ENCODE data around the gene PDGFB. TPM values are rescaled to one million over a fixed set of nuclear protein-coding genes. Genes with fewer than 3 reads are reported as not detected.

Gene PDGFB
- 7.4 TPM for polyA plus RNA-seq
- long read RNA-seq, donor 1, result 0 reads
- long read RNA-seq, donor 2, partial matches to known transcripts, result 0 of 2 reads
- long read RNA-seq, donor 2, other reads (novel, unspliced or antisense), result 0 of 2 reads
- long read RNA-seq, donor 3, partial matches to known transcripts, result 0 of 3 reads
- long read RNA-seq, donor 3, other reads (novel, unspliced or antisense), result 0 of 3 reads
- long read RNA-seq, donor 4, result 0 reads
- long read RNA-seq, donor 5, transcript PDGFB-201 (7 exons, 3,497 nt), result major isoform, 6 of 6 reads
- long read RNA-seq, donor 5, partial matches to known transcripts, result 0 of 6 reads
- long read RNA-seq, donor 5, other reads (novel, unspliced or antisense), result 0 of 6 reads
- long read RNA-seq, donor 6, partial matches to known transcripts, result 0 of 2 reads
- long read RNA-seq, donor 6, other reads (novel, unspliced or antisense), result 0 of 2 reads
- long read RNA-seq, donor 7, partial matches to known transcripts, result 0 of 1 reads
- long read RNA-seq, donor 7, other reads (novel, unspliced or antisense), result 0 of 1 reads
- long read RNA-seq, donor 8, partial matches to known transcripts, result 0 of 1 reads
- long read RNA-seq, donor 8, other reads (novel, unspliced or antisense), result 0 of 1 reads
- long read RNA-seq, donor 9, partial matches to known transcripts, result 0 of 3 reads
- long read RNA-seq, donor 9, other reads (novel, unspliced or antisense), result 0 of 3 reads
- long read RNA-seq, donor 10, partial matches to known transcripts, result 0 of 1 reads
- long read RNA-seq, donor 10, other reads (novel, unspliced or antisense), result 0 of 1 reads
- long read RNA-seq, donor 11, result 0 reads

GRCh38 chr22:39244496-39245129 is at the start of gene PDGFB:
PDGFB (minus strand) TSS chr22:39244982; CDS start chr22:39243963, 1,019 bp downstream.
- H3K4me3 ChIP-seq (ENCODE audit: low read length), result peak within 1 kb of the TSS; percentile 64
- DNase-seq, result peak in 1 of 2 donors; percentile 41
- H3K36me3 ChIP-seq (ENCODE audit: control insufficient read depth, insufficient read depth, low read length), result no peaks in the 10 kb centered on the region
- no CpG with 5 or more reads among the region's 68 CpGs for WGBS (ENCODE audit: insufficient coverage, low lambda C conversion rate)
- peak within 1 kb of the TSS; percentile 21 for H3K27ac ChIP-seq (ENCODE audit: low read length)
- peaks cover 48% of the 10 kb centered on the region for H3K27me3 ChIP-seq (ENCODE audit: control insufficient read depth, insufficient read depth, low read length)
- H3K9me3 ChIP-seq (ENCODE audit: control insufficient read depth, low read depth, low read length), result peaks cover 11% of the 10 kb centered on the region
- H3K4me1 ChIP-seq (ENCODE audit: control insufficient read depth, insufficient read depth, low read length), result peaks cover 30% of the 10 kb centered on the region

GRCh38 chr22:39293766-39294368 is 49.1 kb upstream of the PDGFB start:
- Histone ChIP-seq H3K27ac (ENCODE audit: low read length) (no peak overlapping the region), H3K27me3 (ENCODE audit: control insufficient read depth, insufficient read depth, low read length) (no peaks in the 10 kb centered on the region), H3K36me3 (ENCODE audit: control insufficient read depth, insufficient read depth, low read length) (no peaks in the 10 kb centered on the region), H3K4me1 (ENCODE audit: control insufficient read depth, insufficient read depth, low read length) (peaks cover 23% of the 10 kb centered on the region), H3K4me3 (ENCODE audit: low read length) (no peak overlapping the region), H3K9me3 (ENCODE audit: control insufficient read depth, low read depth, low read length) (peaks cover 3% of the 10 kb centered on the region)
- no CpG with 5 or more reads among the region's 15 CpGs for WGBS (ENCODE audit: insufficient coverage, low lambda C conversion rate)
- no peak for DNase-seq

DNA sequence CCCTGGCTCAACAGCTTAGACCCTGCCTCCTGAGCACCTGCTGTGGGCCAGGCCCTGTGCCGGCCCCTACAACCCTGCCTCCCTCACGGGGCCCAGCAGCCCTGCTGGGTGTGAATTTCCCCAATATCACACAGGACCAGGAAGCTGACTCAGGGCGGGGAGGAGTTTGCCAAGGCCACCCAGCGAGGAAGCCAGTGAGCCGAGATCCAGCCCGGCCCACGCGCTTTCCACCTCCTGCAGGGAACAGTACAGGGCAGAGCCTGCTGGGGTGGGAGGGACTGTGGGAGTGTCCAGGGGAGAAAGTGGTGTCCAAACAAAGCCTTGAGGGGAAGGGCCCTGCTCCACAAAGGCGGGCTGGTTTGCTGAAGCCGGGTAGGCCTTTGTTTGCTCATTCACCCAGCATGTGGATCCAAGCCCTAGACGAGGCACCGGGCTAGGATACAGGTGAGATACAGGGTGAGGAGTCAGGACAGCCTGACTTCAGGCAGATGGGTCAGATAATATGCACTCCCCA is 47.8 kb upstream of the PDGFB start:
- H3K9me3 ChIP-seq (ENCODE audit: control insufficient read depth, low read depth, low read length), result peaks cover 3% of the 10 kb centered on the region
- H3K27ac ChIP-seq (ENCODE audit: low read length), result no peak overlapping the region
- WGBS (ENCODE audit: insufficient coverage, low lambda C conversion rate), result no CpG with 5 or more reads among the region's 12 CpGs
- no peak overlapping the region for H3K4me3 ChIP-seq (ENCODE audit: low read length)
- peak; percentile 57 to 65 for DNase-seq
- H3K4me1 ChIP-seq (ENCODE audit: control insufficient read depth, insufficient read depth, low read length), result peaks cover 21% of the 10 kb centered on the region
- no peaks in the 10 kb centered on the region for H3K27me3 ChIP-seq (ENCODE audit: control insufficient read depth, insufficient read depth, low read length)
- no peaks in the 10 kb centered on the region for H3K36me3 ChIP-seq (ENCODE audit: control insufficient read depth, insufficient read depth, low read length)

GRCh38 chr22:39292031-39292462 is 47.3 kb upstream of the PDGFB start:
- WGBS (ENCODE audit: insufficient coverage, low lambda C conversion rate), result no CpG with 5 or more reads among the region's 19 CpGs
- Histone ChIP-seq H3K27me3 (ENCODE audit: control insufficient read depth, insufficient read depth, low read length) (no peaks in the 10 kb centered on the region), H3K27ac (ENCODE audit: low read length) (no peak overlapping the region), H3K4me1 (ENCODE audit: control insufficient read depth, insufficient read depth, low read length) (peaks cover 15% of the 10 kb centered on the region), H3K9me3 (ENCODE audit: control insufficient read depth, low read depth, low read length) (peaks cover 3% of the 10 kb centered on the region), H3K4me3 (ENCODE audit: low read length) (no peak overlapping the region), H3K36me3 (ENCODE audit: control insufficient read depth, insufficient read depth, low read length) (no peaks in the 10 kb centered on the region)
- no peak for DNase-seq

GRCh38 chr22:39291523-39291922 is 46.7 kb upstream of the PDGFB start:
- no peak for DNase-seq
- Histone ChIP-seq H3K27me3 (ENCODE audit: control insufficient read depth, insufficient read depth, low read length) (no peaks in the 10 kb centered on the region), H3K4me3 (ENCODE audit: low read length) (no peak overlapping the region), H3K27ac (ENCODE audit: low read length) (no peak overlapping the region), H3K4me1 (ENCODE audit: control insufficient read depth, insufficient read depth, low read length) (peaks cover 14% of the 10 kb centered on the region), H3K36me3 (ENCODE audit: control insufficient read depth, insufficient read depth, low read length) (no peaks in the 10 kb centered on the region), H3K9me3 (ENCODE audit: control insufficient read depth, low read depth, low read length) (peaks cover 3% of the 10 kb centered on the region)
- WGBS (ENCODE audit: insufficient coverage, low lambda C conversion rate), result no CpG with 5 or more reads among the region's 10 CpGs

- Histone ChIP-seq H3K4me1 (ENCODE audit: control insufficient read depth, insufficient read depth, low read length) (peaks cover 14% of the 10 kb centered on the region), H3K36me3 (ENCODE audit: control insufficient read depth, insufficient read depth, low read length) (no peaks in the 10 kb centered on the region), H3K27ac (ENCODE audit: low read length) (no peak overlapping the region), H3K27me3 (ENCODE audit: control insufficient read depth, insufficient read depth, low read length) (no peaks in the 10 kb centered on the region), H3K9me3 (ENCODE audit: control insufficient read depth, low read depth, low read length) (peaks cover 3% of the 10 kb centered on the region), H3K4me3 (ENCODE audit: low read length) (no peak overlapping the region)
- no CpG with 5 or more reads among the region's 17 CpGs for WGBS (ENCODE audit: insufficient coverage, low lambda C conversion rate)
- no peak for DNase-seq
These were observed 46.0 kb upstream of the PDGFB start for GRCh38 chr22:39290724-39291161.

DNA sequence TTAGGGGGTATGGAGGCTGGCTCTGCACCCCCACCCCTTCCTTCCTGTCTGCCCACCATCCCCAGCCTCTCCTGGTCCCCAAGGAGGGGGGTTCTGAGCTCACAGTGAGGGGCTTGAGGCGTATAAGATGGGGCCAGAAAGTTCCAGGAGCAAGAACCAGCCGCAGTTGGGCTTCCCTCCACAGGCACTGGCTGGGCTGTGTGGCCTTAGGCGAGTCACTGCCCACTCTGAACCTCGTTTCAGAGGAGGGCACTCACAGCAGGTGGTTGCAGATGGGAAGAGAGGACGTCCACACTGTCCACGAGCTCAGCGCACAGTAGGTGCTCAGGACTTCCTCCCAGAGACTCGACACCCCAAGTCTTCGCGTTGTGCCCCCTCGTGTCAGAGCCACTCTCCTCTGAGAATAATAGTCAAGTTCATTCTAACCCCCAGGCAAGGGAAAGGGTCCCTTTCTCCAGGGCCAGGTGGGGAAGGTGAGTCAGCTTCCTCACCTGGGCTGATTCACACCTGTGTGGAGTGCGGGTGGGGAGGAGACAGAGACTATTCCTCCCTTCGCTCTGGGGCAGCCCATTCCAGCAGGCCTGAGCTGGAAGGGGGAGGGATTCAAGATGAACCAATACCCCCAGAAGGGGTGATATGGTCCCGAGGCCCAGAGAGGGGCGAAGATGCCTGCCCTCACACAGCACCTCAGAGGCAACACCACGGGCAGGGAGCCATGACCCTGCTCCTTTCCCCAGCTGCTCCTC is 45.4 kb upstream of the PDGFB start:
- H3K27me3 ChIP-seq (ENCODE audit: control insufficient read depth, insufficient read depth, low read length), result no peaks in the 10 kb centered on the region
- peaks cover 6% of the 10 kb centered on the region for H3K9me3 ChIP-seq (ENCODE audit: control insufficient read depth, low read depth, low read length)
- peaks cover 14% of the 10 kb centered on the region for H3K4me1 ChIP-seq (ENCODE audit: control insufficient read depth, insufficient read depth, low read length)
- WGBS (ENCODE audit: insufficient coverage, low lambda C conversion rate), result no CpG with 5 or more reads among the region's 16 CpGs
- H3K4me3 ChIP-seq (ENCODE audit: low read length), result no peak overlapping the region
- H3K36me3 ChIP-seq (ENCODE audit: control insufficient read depth, insufficient read depth, low read length), result no peaks in the 10 kb centered on the region
- H3K27ac ChIP-seq (ENCODE audit: low read length), result no peak overlapping the region
- DNase-seq, result no peak

GRCh38 chr22:39289533-39289932 is 44.8 kb upstream of the PDGFB start:
- no peaks in the 10 kb centered on the region for H3K36me3 ChIP-seq (ENCODE audit: control insufficient read depth, insufficient read depth, low read length)
- DNase-seq, result no peak
- no peaks in the 10 kb centered on the region for H3K27me3 ChIP-seq (ENCODE audit: control insufficient read depth, insufficient read depth, low read length)
- no CpG with 5 or more reads among the region's 14 CpGs for WGBS (ENCODE audit: insufficient coverage, low lambda C conversion rate)
- H3K9me3 ChIP-seq (ENCODE audit: control insufficient read depth, low read depth, low read length), result peaks cover 10% of the 10 kb centered on the region
- no peak overlapping the region for H3K4me3 ChIP-seq (ENCODE audit: low read length)
- H3K27ac ChIP-seq (ENCODE audit: low read length), result no peak overlapping the region
- peaks cover 14% of the 10 kb centered on the region for H3K4me1 ChIP-seq (ENCODE audit: control insufficient read depth, insufficient read depth, low read length)

DNA sequence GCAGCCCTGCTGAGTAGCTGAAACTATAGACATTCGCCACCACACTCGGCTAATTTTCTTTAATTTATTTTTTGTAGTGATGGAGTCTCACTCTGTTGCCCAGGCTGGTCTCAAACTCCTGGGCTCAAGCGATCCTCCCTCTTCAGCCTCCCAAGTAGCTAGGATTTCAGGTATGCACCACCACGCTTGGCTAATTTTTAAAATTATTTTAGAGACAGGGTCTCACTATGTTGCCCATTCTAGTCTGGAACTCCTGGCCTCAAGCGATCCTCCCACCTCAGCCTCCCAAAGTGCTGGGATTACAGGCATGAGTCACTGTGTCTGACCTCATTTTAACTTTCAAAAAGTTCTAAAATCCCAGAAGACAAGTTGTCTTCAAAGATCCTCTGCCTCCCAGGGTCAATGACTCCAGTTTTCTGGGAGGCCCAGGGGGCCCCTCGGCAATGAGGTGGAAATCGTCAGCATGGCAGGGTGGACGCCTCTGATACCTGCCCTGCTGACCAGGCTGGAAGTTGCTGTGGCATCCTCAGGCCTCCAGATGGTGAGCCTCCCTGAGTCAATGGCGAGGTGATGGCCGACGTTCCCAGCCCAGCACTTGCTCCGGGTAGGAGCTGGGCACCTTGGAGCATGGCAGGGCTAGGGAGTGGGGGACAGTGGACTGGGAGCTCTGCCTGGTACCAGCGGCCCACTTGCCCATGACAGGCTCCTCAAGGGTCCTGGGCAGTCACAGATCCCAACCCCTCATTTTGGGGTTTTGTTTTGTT is 43.5 kb upstream of the PDGFB start:
- H3K27ac ChIP-seq (ENCODE audit: low read length), result no peak overlapping the region
- no peaks in the 10 kb centered on the region for H3K27me3 ChIP-seq (ENCODE audit: control insufficient read depth, insufficient read depth, low read length)
- H3K4me3 ChIP-seq (ENCODE audit: low read length), result no peak overlapping the region
- H3K9me3 ChIP-seq (ENCODE audit: control insufficient read depth, low read depth, low read length), result peaks cover 10% of the 10 kb centered on the region
- DNase-seq, result no peak
- no peaks in the 10 kb centered on the region for H3K36me3 ChIP-seq (ENCODE audit: control insufficient read depth, insufficient read depth, low read length)
- H3K4me1 ChIP-seq (ENCODE audit: control insufficient read depth, insufficient read depth, low read length), result peaks cover 14% of the 10 kb centered on the region
- 100% methylated on average over 1 of the region's 13 CpGs for WGBS (ENCODE audit: insufficient coverage, low lambda C conversion rate)
